ENCODE data around the gene NPIPB8.
"Not testable (repeated sequence)": the region's sequence is repeated elsewhere in the genome, so short reads cannot be mapped to it uniquely, and the experiment has no call there.

- TF ChIP-seq REST (IDR thresholded peaks at IDR 0.05; ENCODE audit: unreplicated experiment); CTCF (conservative IDR thresholded peaks at IDR 0.05; ENCODE audit: low read depth in 2 of 2); EZH2 (IDR thresholded peaks at IDR 0.05; ENCODE audit: low read depth, unreplicated experiment); JUNB (IDR thresholded peaks at IDR 0.05; ENCODE audit: unreplicated experiment); NANOG (IDR thresholded peaks at IDR 0.05; ENCODE audit: borderline replicate concordance); POLR2AphosphoS5 (IDR thresholded peaks at IDR 0.05; ENCODE audit: low read depth); EZH2phosphoT487 (IDR thresholded peaks at IDR 0.05; ENCODE audit: unreplicated experiment); CREB1 (CRISPR knock-in tag; IDR thresholded peaks at IDR 0.05; ENCODE audit: low read depth); ETS1 (IDR thresholded peaks at IDR 0.05); ZNF114 (CRISPR knock-in tag; IDR thresholded peaks at IDR 0.05); ZNF331 (CRISPR knock-in tag; IDR thresholded peaks at IDR 0.05; ENCODE audit: low read depth); STAT1 (IDR thresholded peaks at IDR 0.05; ENCODE audit: unreplicated experiment): not testable (repeated sequence)
- TF ChIP-seq, protein P1, sequence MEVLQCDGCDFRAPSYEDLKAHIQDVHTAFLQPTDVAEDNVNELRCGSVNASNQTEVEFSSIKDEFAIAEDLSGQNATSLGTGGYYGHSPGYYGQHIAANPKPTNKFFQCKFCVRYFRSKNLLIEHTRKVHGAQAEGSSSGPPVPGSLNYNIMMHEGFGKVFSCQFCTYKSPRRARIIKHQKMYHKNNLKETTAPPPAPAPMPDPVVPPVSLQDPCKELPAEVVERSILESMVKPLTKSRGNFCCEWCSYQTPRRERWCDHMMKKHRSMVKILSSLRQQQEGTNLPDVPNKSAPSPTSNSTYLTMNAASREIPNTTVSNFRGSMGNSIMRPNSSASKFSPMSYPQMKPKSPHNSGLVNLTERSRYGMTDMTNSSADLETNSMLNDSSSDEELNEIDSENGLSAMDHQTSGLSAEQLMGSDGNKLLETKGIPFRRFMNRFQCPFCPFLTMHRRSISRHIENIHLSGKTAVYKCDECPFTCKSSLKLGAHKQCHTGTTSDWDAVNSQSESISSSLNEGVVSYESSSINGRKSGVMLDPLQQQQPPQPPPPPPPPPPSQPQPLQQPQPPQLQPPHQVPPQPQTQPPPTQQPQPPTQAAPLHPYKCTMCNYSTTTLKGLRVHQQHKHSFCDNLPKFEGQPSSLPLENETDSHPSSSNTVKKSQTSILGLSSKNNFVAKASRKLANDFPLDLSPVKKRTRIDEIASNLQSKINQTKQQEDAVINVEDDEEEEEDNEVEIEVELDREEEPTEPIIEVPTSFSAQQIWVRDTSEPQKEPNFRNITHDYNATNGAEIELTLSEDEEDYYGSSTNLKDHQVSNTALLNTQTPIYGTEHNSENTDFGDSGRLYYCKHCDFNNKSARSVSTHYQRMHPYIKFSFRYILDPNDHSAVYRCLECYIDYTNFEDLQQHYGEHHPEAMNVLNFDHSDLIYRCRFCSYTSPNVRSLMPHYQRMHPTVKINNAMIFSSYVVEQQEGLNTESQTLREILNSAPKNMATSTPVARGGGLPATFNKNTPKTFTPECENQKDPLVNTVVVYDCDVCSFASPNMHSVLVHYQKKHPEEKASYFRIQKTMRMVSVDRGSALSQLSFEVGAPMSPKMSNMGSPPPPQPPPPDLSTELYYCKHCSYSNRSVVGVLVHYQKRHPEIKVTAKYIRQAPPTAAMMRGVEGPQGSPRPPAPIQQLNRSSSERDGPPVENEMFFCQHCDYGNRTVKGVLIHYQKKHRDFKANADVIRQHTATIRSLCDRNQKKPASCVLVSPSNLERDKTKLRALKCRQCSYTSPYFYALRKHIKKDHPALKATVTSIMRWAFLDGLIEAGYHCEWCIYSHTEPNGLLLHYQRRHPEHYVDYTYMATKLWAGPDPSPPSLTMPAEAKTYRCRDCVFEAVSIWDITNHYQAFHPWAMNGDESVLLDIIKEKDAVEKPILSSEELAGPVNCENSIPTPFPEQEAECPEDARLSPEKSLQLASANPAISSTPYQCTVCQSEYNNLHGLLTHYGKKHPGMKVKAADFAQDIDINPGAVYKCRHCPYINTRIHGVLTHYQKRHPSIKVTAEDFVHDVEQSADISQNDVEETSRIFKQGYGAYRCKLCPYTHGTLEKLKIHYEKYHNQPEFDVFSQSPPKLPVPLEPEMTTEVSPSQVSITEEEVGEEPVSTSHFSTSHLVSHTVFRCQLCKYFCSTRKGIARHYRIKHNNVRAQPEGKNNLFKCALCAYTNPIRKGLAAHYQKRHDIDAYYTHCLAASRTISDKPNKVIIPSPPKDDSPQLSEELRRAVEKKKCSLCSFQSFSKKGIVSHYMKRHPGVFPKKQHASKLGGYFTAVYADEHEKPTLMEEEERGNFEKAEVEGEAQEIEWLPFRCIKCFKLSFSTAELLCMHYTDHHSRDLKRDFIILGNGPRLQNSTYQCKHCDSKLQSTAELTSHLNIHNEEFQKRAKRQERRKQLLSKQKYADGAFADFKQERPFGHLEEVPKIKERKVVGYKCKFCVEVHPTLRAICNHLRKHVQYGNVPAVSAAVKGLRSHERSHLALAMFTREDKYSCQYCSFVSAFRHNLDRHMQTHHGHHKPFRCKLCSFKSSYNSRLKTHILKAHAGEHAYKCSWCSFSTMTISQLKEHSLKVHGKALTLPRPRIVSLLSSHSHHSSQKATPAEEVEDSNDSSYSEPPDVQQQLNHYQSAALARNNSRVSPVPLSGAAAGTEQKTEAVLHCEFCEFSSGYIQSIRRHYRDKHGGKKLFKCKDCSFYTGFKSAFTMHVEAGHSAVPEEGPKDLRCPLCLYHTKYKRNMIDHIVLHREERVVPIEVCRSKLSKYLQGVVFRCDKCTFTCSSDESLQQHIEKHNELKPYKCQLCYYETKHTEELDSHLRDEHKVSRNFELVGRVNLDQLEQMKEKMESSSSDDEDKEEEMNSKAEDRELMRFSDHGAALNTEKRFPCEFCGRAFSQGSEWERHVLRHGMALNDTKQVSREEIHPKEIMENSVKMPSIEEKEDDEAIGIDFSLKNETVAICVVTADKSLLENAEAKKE (CRISPR knock-in tag; IDR thresholded peaks at IDR 0.05) = not testable (repeated sequence)
Observed at GRCh38 chr16:28600965-28601364, 36.9 kb upstream of the NPIPB8 start.
